Measurements from ENCODE around the gene AOPEP.

AOPEP gene

GRCh38 chr9:95030344-95030743 is 303.8 kb downstream of the AOPEP start:
- Histone ChIP-seq H2AFZ (ENCODE audit: low read length) (no peak overlapping the region), H3K79me2 (ENCODE audit: insufficient read depth, low read length) (peaks cover 5% of the 10 kb centered on the region; the same call in 1 of the 2 replicates), H4K20me1 (ENCODE audit: insufficient read depth, low read length) (no peaks in the 10 kb centered on the region), H3K36me3 (ENCODE audit: insufficient read depth, low read length) (peaks cover 4% of the 10 kb centered on the region; the same call in 1 of the 2 replicates), H3K9ac (ENCODE audit: low read length) (no peak overlapping the region), H3K27ac (ENCODE audit: low read depth, low read length, poor library complexity, severe bottlenecking) (peak overlapping the region; percentile 48), H3K4me2 (ENCODE audit: low read length) (peak overlapping the region; percentile 30; the same call in 1 of the 2 replicates), H3F3A (ENCODE audit: insufficient read depth, low read length) (no peaks in the 10 kb centered on the region), H3K9me3 (ENCODE audit: low read length) (no peaks in the 10 kb centered on the region), H3K4me1 (ENCODE audit: insufficient read depth, low read length, severe bottlenecking) (peaks cover 53% of the 10 kb centered on the region), H3K4me3 (ENCODE audit: low read depth, low read length, poor library complexity, severe bottlenecking) (no peak overlapping the region), H3K9me2 (ENCODE audit: low read depth, low read length) (no peaks in the 10 kb centered on the region), H3K27me3 (ENCODE audit: insufficient read depth, low read length) (no peaks in the 10 kb centered on the region)
- TF ChIP-seq CTCF (IDR thresholded peaks at IDR 0.05; ENCODE audit: low read length) (no peak), EZH2 (IDR thresholded peaks at IDR 0.05; ENCODE audit: borderline replicate concordance, low read length) (no peak)

- no peak overlapping the region for H3K4me3 ChIP-seq (ENCODE audit: low read depth, low read length, poor library complexity, severe bottlenecking)
- TF ChIP-seq CTCF (IDR thresholded peaks at IDR 0.05; ENCODE audit: low read length) (no peak), EZH2 (IDR thresholded peaks at IDR 0.05; ENCODE audit: borderline replicate concordance, low read length) (no peak)
- H3K27me3 ChIP-seq (ENCODE audit: insufficient read depth, low read length) = no peaks in the 10 kb centered on the region
- peak overlapping the region; percentile 48 for H3K27ac ChIP-seq (ENCODE audit: low read depth, low read length, poor library complexity, severe bottlenecking)
- peaks cover 50% of the 10 kb centered on the region for H3K4me1 ChIP-seq (ENCODE audit: insufficient read depth, low read length, severe bottlenecking)
- H3K79me2 ChIP-seq (ENCODE audit: insufficient read depth, low read length) = peaks cover 5% of the 10 kb centered on the region; the same call in 1 of the 2 replicates
- H3K36me3 ChIP-seq (ENCODE audit: insufficient read depth, low read length) = peaks cover 4% of the 10 kb centered on the region; the same call in 1 of the 2 replicates
- no peak overlapping the region; the same call in 1 of the 2 replicates for H3K9ac ChIP-seq (ENCODE audit: low read length)
- no peaks in the 10 kb centered on the region for H3K9me3 ChIP-seq (ENCODE audit: low read length)
- no peaks in the 10 kb centered on the region for H3F3A ChIP-seq (ENCODE audit: insufficient read depth, low read length)
- H2AFZ ChIP-seq (ENCODE audit: low read length) = no peak overlapping the region
- H3K4me2 ChIP-seq (ENCODE audit: low read length) = peak overlapping the region; percentile 30; the same call in 1 of the 2 replicates
- no peaks in the 10 kb centered on the region for H3K9me2 ChIP-seq (ENCODE audit: low read depth, low read length)
- no peaks in the 10 kb centered on the region for H4K20me1 ChIP-seq (ENCODE audit: insufficient read depth, low read length)
Observed at GRCh38 chr9:95030920-95031642, 304.6 kb downstream of the AOPEP start.

GRCh38 chr9:95031711-95032461 is 305.4 kb downstream of the AOPEP start:
- peaks cover 50% of the 10 kb centered on the region for H3K4me1 ChIP-seq (ENCODE audit: insufficient read depth, low read length, severe bottlenecking)
- TF ChIP-seq CTCF (IDR thresholded peaks at IDR 0.05; ENCODE audit: low read length) (no peak; the same call in 1 of the 2 replicates), EZH2 (IDR thresholded peaks at IDR 0.05; ENCODE audit: borderline replicate concordance, low read length) (no peak)
- no peaks in the 10 kb centered on the region for H3K9me2 ChIP-seq (ENCODE audit: low read depth, low read length)
- peak overlapping the region; percentile 30; the same call in 1 of the 2 replicates for H3K4me2 ChIP-seq (ENCODE audit: low read length)
- no peaks in the 10 kb centered on the region for H3F3A ChIP-seq (ENCODE audit: insufficient read depth, low read length)
- peak overlapping the region; percentile 48 for H3K27ac ChIP-seq (ENCODE audit: low read depth, low read length, poor library complexity, severe bottlenecking)
- no peak overlapping the region for H3K4me3 ChIP-seq (ENCODE audit: low read depth, low read length, poor library complexity, severe bottlenecking)
- no peaks in the 10 kb centered on the region for H3K36me3 ChIP-seq (ENCODE audit: insufficient read depth, low read length)
- H3K9ac ChIP-seq (ENCODE audit: low read length) = no peak overlapping the region; the same call in 1 of the 2 replicates
- no peak overlapping the region for H2AFZ ChIP-seq (ENCODE audit: low read length)
- H3K9me3 ChIP-seq (ENCODE audit: low read length) = no peaks in the 10 kb centered on the region
- H3K27me3 ChIP-seq (ENCODE audit: insufficient read depth, low read length) = no peaks in the 10 kb centered on the region
- H3K79me2 ChIP-seq (ENCODE audit: insufficient read depth, low read length) = peaks cover 5% of the 10 kb centered on the region; the same call in 1 of the 2 replicates
- no peaks in the 10 kb centered on the region for H4K20me1 ChIP-seq (ENCODE audit: insufficient read depth, low read length)

Measured in OCI-LY1 (cell line).